Suprapubic skin (tissue), 4 donors: ENCODE measurements around the gene TOX3. TPM values are rescaled to one million over a fixed set of nuclear protein-coding genes. Genes with fewer than 3 reads are reported as not detected.

ENCODE experiments used
- DNase-seq, 2 donors: peaks; one replicate each; pipeline ENCODE4 v3.0.0-alpha.2; 2019; ENCODE audit warnings: low spot score in 2 of 2
- H3K27ac ChIP-seq: fragments of 200-600 bp; sonication (generic); one replicate; pipeline ENCODE4 v1.5.1; 2019
- H3K27me3 ChIP-seq: fragments of 200-600 bp; sonication (generic); one replicate; pipeline ENCODE4 v1.5.1; 2019
- H3K36me3 ChIP-seq: fragments of 200-600 bp; sonication (generic); one replicate; pipeline ENCODE4 v1.5.1; 2019
- H3K4me1 ChIP-seq: fragments of 200-600 bp; sonication (generic); one replicate; pipeline ENCODE4 v1.5.1; 2019
- H3K4me3 ChIP-seq: fragments of 200-600 bp; sonication (generic); one replicate; pipeline ENCODE4 v1.5.1; 2019; ENCODE audit warnings: mild to moderate bottlenecking
- H3K9me3 ChIP-seq: fragments of 200-600 bp; sonication (generic); one replicate; pipeline ENCODE4 v1.5.1; 2019
- EP300 ChIP-seq: sonication (generic); formaldehyde crosslinking; IDR thresholded peaks from one replicate; pipeline ENCODE4 v1.6.1; 2017; ENCODE audit warnings: antibody characterized with exemption
- POLR2A ChIP-seq, 2 donors: fragments of 450-650 bp; IDR thresholded peaks; one replicate each; pipeline ENCODE4 v1.6.1; 2017; ENCODE audit warnings: antibody characterized with exemption in 2 of 2, mild to moderate bottlenecking in 2 of 2, moderate library complexity in 2 of 2
- POLR2AphosphoS5 ChIP-seq, 3 donors: sonication (generic); formaldehyde crosslinking; IDR thresholded peaks; one replicate each; pipeline ENCODE4 v1.6.1; 2017; ENCODE audit warnings: antibody characterized with exemption in 3 of 3
- WGBS: methylation state at CpG from one replicate; pipeline ENCODE4 v1.1.5; 2018; 5-methylcytosine and 5-hydroxymethylcytosine counted together
- total RNA-seq, 4 donors: library from RNA; depleted of rRNA; stranded (reverse); fragments of >200 nt; gene quantifications; one replicate each; pipeline ENCODE4 v1.1.0, GENCODE V29; 2016
- TF ChIP-seq, protein P1 (sequence below), 2 donors: fragments of 200-600 bp in 1 of 2; fragments of 450-650 bp in 1 of 2; sonication (generic) in 1 of 2; IDR thresholded peaks; one replicate each; pipeline ENCODE4 v1.5.1; 2016 to 2019; ENCODE audit warnings: antibody characterized with exemption in 2 of 2, mild to moderate bottlenecking in 1 of 2, moderate library complexity in 1 of 2

The TOX3 gene
- total RNA-seq, 4 donors from 2014 or later, result 1.6 to 4.9 (median 4.8) TPM

DNA sequence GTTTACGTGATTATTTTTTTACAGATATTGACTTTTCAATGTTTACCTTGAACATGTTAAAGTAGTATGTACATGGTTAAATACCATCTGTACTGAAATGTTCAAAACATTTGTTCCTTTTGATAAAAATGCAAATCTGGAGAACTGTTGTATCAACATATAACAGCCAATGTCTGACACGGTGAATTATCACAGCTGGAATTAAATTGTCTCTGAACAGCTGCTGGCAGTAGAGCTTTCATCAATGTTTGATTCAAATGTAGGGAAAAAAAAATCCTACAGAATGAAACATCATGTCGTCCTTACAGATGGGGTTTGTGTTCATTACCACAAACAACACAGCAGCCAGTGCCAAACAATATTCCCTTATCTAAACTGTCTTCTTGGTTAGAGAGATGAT is 79.9 kb downstream of the TOX3 start:
- TF ChIP-seq EP300, result no peak
- TF ChIP-seq, protein P1, sequence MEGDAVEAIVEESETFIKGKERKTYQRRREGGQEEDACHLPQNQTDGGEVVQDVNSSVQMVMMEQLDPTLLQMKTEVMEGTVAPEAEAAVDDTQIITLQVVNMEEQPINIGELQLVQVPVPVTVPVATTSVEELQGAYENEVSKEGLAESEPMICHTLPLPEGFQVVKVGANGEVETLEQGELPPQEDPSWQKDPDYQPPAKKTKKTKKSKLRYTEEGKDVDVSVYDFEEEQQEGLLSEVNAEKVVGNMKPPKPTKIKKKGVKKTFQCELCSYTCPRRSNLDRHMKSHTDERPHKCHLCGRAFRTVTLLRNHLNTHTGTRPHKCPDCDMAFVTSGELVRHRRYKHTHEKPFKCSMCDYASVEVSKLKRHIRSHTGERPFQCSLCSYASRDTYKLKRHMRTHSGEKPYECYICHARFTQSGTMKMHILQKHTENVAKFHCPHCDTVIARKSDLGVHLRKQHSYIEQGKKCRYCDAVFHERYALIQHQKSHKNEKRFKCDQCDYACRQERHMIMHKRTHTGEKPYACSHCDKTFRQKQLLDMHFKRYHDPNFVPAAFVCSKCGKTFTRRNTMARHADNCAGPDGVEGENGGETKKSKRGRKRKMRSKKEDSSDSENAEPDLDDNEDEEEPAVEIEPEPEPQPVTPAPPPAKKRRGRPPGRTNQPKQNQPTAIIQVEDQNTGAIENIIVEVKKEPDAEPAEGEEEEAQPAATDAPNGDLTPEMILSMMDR (IDR thresholded peaks at IDR 0.05), result no peak
- no peak for TF ChIP-seq POLR2A (IDR thresholded peaks at IDR 0.05)
- no peak for TF ChIP-seq POLR2AphosphoS5 (IDR thresholded peaks at IDR 0.05)
- DNase-seq, result no peak
- Histone ChIP-seq H3K9me3 (no peaks in the 10 kb centered on the region), H3K4me3 (no peak overlapping the region), H3K4me1 (no peaks in the 10 kb centered on the region), H3K27me3 (no peaks in the 10 kb centered on the region), H3K27ac (no peak overlapping the region), H3K36me3 (no peaks in the 10 kb centered on the region)
- WGBS, result 60% methylated on average over 3 of the region's 3 CpGs

DNA sequence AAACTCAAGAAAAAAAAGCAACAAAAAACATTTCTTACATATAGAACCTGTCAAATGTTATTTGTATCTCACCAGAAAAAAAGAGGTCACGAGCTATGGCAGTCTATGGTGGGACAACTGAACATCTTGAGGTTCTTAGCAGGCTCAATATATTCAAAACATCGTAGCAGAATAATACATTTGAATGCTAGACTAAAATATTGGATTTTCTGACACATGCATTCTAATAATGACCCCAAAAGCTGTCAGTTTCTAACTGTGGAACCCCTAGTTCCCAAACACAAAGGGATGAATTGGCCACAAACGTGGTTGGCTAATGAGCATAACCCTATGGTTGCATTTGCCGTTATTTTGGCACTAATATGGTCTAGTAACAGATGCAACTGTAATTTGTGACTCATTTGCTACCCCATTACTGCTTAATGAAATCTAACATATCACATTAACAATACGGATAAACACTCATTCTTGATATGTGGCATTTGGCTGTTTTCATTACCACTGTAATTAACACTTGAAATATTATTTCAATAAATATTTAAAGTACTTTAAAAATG is 81.2 kb downstream of the TOX3 start:
- Histone ChIP-seq H3K4me1 (no peaks in the 10 kb centered on the region), H3K27me3 (no peaks in the 10 kb centered on the region), H3K36me3 (no peaks in the 10 kb centered on the region), H3K4me3 (no peak overlapping the region), H3K27ac (no peak overlapping the region), H3K9me3 (no peaks in the 10 kb centered on the region)
- TF ChIP-seq, protein P1 (IDR thresholded peaks at IDR 0.05), result no peak
- TF ChIP-seq EP300 (no peak), POLR2A (IDR thresholded peaks at IDR 0.05) (no peak), POLR2AphosphoS5 (IDR thresholded peaks at IDR 0.05) (no peak)
- DNase-seq, result no peak
- WGBS, result 83% methylated on average over 5 of the region's 5 CpGs

DNA sequence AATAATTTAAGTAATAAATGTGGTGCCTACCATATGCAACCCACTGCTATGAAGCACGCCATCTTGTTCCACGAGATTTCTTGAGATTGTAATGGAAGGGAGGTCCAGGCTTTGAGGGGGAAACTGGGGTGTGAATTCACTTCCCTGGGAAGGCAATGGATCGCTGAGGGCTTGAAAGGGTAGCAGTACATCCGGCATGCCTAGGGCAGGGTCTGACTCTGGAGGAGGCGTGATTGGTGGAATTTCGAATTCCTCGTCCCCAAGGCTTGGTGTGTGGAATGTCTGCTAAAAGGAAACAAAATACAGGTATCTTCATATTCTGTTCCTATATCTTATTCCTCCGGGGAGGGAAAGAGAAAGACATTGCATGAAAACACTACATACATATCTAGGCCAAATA is 83.0 kb downstream of the TOX3 start:
- 91% methylated on average over 8 of the region's 8 CpGs for WGBS
- no peak overlapping the region for H3K27ac ChIP-seq
- H3K27me3 ChIP-seq, result no peaks in the 10 kb centered on the region
- H3K4me3 ChIP-seq, result no peak overlapping the region
- no peak for TF ChIP-seq EP300
- TF ChIP-seq, protein P1 (IDR thresholded peaks at IDR 0.05), result no peak
- no peak for TF ChIP-seq POLR2A (IDR thresholded peaks at IDR 0.05)
- no peak for TF ChIP-seq POLR2AphosphoS5 (IDR thresholded peaks at IDR 0.05)
- no peak for DNase-seq
- H3K36me3 ChIP-seq, result no peaks in the 10 kb centered on the region
- H3K9me3 ChIP-seq, result no peaks in the 10 kb centered on the region
- no peaks in the 10 kb centered on the region for H3K4me1 ChIP-seq

DNA sequence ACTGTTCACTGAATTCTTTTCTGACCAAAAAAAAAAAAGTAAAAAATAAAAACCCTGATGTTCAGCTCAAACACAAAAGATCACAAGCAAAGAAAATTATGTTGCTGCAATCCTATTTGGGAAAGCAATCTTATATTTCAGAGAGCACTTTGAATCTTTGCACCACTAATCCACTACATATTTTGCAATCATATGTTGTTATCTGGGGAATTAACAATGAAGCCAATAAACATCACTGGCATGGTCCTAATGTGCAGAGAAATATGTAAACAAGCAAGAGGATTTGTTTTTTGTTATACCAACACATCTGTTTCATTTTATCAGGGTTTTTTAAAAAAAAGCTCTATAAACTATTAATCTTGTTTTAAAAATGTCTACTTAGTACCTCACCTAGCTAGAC is 84.1 kb downstream of the TOX3 start:
- no peaks in the 10 kb centered on the region for H3K27me3 ChIP-seq
- H3K36me3 ChIP-seq, result no peaks in the 10 kb centered on the region
- H3K9me3 ChIP-seq, result no peaks in the 10 kb centered on the region
- no peaks in the 10 kb centered on the region for H3K4me1 ChIP-seq
- TF ChIP-seq POLR2AphosphoS5 (IDR thresholded peaks at IDR 0.05) (no peak), POLR2A (IDR thresholded peaks at IDR 0.05) (no peak), EP300 (no peak)
- TF ChIP-seq, protein P1 (IDR thresholded peaks at IDR 0.05), result no peak
- no peak for DNase-seq
- no peak overlapping the region for H3K27ac ChIP-seq
- H3K4me3 ChIP-seq, result no peak overlapping the region

DNA sequence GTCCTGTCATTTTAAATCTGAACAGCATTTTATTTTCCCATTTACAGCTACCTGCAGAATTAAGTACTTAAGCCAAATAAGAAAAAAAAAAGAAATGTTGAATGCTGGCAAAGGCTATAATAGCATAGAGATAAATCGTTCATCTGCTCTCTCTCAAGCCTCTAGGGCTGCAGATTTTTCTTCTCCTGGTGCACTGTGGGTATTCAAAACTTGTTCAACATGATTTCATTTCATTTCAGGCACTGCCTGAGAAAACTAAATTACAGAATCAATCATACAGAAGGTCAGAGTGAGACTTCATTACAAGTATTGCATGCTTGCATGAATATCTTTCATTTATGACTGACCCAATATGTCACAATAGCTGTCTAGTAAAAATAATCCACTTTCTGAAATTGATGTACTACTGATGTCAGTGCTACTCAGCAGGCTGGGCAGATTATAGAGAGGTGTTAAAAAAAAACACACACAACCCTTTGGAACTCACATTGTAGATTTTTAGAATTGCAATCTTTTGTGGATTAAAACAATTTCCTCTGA is 86.2 kb downstream of the TOX3 start:
- Histone ChIP-seq H3K4me1 (no peaks in the 10 kb centered on the region), H3K27me3 (no peaks in the 10 kb centered on the region), H3K4me3 (no peak overlapping the region), H3K9me3 (no peaks in the 10 kb centered on the region), H3K27ac (no peak overlapping the region), H3K36me3 (no peaks in the 10 kb centered on the region)
- WGBS, result 22% methylated on average over 1 of the region's 1 CpG
- DNase-seq, result no peak
- TF ChIP-seq, protein P1 (IDR thresholded peaks at IDR 0.05), result no peak
- TF ChIP-seq EP300 (no peak), POLR2AphosphoS5 (IDR thresholded peaks at IDR 0.05) (no peak), POLR2A (IDR thresholded peaks at IDR 0.05) (no peak)
